NCI-H187 (cell line): ENCODE results near the gene UBAC2.
"Not testable (repeated sequence)": the region's sequence is repeated elsewhere in the genome, so short reads cannot be mapped to it uniquely, and the experiment has no call there.

Source experiments
- DNase-seq, 2 experiments: peaks; one replicate each; lab custom pipeline; 2025; lab: John Stamatoyannopoulos, UW

UBAC2 gene

GRCh38 chr13:99379856-99380801, 179.5 kb downstream of the UBAC2 start:
- DNase-seq: peak; percentile 56 to 77

DNA sequence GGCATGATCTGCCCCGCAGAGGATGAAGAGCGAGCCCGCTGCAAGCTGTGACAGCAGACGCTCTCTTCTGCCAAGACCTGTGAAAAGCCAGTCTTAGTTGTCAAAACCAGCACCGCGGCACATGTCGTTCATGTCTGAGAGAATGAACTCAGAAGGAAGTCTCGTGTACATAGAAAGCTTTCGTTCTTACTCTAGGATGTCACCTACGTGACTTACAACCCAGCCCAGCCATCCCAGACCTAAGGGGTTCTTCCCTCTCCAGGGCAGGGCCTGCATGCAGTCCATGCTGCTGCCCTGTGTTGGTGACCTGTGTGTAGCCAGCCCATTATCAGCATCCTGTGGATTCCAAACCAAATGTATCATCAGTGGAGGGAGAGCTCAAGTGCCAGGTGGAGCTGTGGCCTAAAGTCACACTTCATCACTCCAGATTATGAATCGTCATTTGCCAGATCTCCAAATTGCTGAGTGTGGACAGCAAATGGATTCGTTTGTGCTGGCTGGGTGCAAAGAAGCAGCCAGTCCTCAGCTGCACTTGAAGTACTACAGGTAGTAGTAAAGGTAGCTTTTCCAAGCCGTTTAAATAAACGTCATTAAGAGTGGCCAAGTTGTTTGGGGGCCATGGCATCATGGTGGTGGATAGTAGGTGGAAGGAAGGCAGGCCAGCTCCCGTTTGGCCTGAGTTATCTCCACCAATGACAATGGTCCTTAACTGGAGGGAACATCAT, 180.4 kb downstream of the UBAC2 start:
- no peak for DNase-seq

- no peak for DNase-seq
Measured at GRCh38 chr13:99381766-99382165, 181.1 kb downstream of the UBAC2 start.

GRCh38 chr13:99382428-99383133, 181.9 kb downstream of the UBAC2 start:
- no peak for DNase-seq

DNA sequence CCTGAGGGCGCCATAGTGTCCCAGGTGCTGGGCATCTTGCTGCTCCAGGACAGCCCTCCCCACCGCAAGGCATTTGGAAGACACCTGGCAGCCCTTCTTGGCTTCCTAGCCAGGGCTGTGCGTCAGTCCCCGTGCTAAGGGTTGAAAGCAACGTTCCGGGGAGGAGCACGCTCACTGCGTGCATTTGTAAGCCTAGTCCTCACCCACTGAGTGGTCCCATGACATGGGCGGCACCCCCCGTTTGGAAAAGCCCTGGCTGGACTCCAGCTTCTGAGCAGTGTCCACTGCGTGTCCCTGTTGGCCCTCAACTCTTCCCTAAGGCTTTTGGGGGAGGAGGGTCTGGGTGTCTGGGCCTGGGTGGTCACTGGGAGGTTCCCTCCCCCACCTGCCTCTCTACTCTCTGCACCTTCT, 182.9 kb downstream of the UBAC2 start:
- DNase-seq: no peak

GRCh38 chr13:99383946-99384345, 183.3 kb downstream of the UBAC2 start:
- no peak for DNase-seq

DNA sequence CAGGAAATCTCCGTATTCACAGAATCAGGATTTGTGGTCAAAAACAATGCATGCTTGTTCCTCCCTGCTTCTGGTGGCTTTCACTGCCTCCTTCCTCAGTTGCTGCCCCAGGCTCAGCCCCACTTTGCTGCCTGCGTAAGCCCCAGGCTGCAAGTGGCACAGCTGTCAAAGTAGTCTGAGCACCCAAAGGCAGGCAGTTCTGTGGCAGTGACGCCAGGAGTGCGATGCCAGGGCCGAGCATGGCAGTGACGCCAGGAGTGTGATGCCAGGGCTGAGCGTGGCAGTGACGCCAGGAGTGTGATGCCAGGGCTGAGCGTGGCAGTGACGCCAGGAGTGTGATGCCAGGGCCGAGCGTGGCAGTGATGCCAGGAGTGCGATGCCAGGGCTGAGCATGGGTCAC, 183.8 kb downstream of the UBAC2 start:
- DNase-seq: no peak

DNA sequence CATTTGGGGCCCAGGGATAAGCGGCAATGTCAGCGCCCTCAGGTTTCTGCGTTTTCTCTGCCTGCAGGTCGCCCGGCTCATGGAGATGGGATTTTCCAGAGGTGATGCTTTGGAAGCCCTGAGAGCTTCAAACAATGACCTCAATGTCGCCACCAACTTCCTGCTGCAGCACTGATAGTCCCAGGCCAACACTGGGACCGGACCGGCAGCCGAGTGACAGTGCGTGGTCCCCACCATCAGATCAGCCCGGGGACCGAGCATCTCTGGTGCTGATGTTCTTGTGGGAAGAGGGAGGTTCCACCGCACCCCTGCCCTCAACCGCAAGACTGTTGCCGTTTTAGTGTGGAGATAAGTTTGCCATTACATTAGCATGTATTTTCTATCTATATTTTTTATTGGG, 184.5 kb downstream of the UBAC2 start:
- no peak for DNase-seq

DNA sequence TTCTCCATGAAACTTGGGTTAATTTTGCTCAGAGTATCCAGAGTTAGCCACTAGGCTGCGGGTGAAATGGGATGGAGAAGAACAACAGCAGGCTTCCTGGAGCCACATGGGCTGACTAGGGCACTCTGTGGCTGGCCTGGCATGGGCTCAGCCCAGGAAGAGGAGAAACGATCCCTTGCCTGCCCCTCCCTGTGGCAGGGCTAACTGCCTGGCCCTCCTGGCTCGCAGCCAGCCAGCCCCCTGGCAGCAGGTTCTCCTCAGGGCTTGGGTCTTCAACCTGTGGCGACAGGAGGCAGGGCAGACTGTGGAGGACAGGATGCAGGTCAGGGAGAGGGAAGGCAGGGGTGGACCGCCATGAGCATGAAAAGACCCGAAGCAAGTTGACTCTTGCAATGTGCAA, 185.3 kb downstream of the UBAC2 start:
- DNase-seq: no peak

GRCh38 chr13:99386495-99386894, 185.8 kb downstream of the UBAC2 start:
- peak; percentile 53 to 72 for DNase-seq

- no peak for DNase-seq
Measured at GRCh38 chr13:99386911-99387788, 186.5 kb downstream of the UBAC2 start.

DNA sequence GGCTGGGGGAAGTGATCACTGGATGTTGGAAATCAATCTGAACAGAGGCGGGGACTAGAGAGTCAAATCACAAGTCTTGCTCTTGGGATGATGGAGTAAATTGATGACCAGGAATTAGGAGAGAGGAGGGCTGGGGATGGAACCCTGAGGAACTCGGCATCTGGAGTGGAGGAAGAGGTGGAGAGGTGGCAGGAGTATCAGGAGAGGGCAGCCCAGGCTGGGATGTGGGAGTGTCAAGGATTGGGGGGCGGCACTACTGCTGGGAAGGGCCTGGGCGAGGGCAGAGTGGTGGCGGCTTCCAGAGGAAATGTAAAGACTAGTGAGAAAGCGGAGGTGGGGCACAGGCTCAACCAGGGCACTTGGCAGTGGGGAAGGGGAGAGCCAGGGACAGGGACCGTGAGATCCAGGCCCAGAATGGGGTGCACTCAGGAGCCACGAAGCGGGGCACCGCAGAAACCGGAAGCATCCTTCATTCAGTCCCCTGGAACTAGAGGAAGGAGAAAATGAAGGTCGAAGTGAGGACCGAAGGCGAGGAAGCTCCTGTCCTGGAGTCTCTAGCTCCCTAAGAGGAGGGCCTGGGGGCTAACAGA, 187.8 kb downstream of the UBAC2 start:
- DNase-seq: no peak

- DNase-seq: not testable (repeated sequence)
Measured at GRCh38 chr13:99389094-99389493, 188.4 kb downstream of the UBAC2 start.

- no peak for DNase-seq
Measured at GRCh38 chr13:99389520-99390304, 189.1 kb downstream of the UBAC2 start.

DNA sequence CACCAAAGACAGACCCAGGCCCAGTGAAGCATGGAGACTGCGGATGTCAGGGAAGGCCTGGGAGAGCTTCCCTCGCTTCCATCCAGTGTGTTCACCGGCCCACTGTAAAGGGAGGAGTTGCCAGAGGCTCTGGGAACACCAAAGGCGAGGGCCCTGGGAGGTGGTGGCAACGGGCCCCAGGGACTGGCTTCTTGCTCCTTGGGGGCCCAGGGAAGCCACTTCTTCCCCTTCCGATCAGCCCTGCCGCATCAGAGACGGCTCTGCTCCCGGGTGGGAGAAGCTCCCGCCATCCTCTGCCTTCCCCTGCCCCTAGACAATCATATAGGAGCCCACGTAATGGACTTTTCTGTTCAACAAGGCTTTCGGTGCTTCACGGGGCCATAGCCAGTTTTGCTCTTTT, 189.9 kb downstream of the UBAC2 start:
- DNase-seq: no peak

DNA sequence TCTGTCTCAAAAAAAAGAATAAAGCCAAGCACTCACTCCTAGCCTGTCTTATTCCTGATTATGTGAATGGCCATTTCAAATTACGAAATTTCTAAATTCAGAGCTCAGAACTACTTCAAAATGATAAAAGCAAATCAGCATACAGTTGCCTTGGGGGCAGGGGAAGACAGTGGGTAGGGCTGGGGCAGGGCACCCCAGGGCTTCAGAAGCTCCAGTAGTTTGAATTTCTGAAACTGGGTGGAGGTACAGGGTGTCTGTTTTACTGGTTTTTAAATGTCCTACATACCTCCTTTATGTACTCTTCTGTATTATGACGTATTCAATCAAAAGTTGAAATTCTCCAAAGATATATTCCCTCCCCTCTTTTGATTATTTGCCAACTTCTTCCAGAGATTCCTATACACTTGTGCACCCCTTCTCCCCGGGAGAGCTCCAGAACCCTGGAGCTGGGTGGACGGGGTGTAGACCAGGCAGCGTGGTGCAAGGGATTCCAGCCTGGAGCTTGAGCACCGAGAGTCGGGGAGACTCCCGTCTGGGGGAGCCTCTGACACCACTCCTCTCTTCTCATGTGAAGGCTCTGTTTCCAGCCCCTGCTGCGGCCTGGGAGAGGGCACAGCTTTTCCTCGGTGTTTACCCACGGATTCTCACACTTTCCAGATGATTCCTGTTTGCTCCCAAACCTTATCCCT, 191.3 kb downstream of the UBAC2 start:
- no peak for DNase-seq

GRCh38 chr13:99392470-99393135, 191.9 kb downstream of the UBAC2 start:
- DNase-seq: no peak

GRCh38 chr13:99393391-99393790, 192.7 kb downstream of the UBAC2 start:
- not testable (repeated sequence) for DNase-seq
